HPDE6-E6E7 (cell line): ENCODE measurements around the gene ZNF862.
A peak's percentile ranks its signal among the peaks of the same experiment; 100 is the strongest.

Experiments used
- DNase-seq: peaks from one replicate; pipeline ENCODE4 v3.0.0; 2011; ENCODE audit warnings: missing footprints; ENCODE audit errors: extremely low spot score

The ZNF862 gene

GRCh38 chr7:149845257-149845980 lies 7.2 kb downstream of the ZNF862 start:
- DNase-seq, result no peak

- DNase-seq, result no peak
Observed at GRCh38 chr7:149846021-149846420, 7.8 kb downstream of the ZNF862 start.

GRCh38 chr7:149846436-149847046 lies 8.4 kb downstream of the ZNF862 start:
- DNase-seq, result no peak

- no peak for DNase-seq
Observed at GRCh38 chr7:149849174-149849573, 11.0 kb downstream of the ZNF862 start.

- no peak for DNase-seq
Observed at GRCh38 chr7:149850007-149850594, 11.9 kb downstream of the ZNF862 start.

- DNase-seq, result no peak
Observed at GRCh38 chr7:149850716-149851115, 12.5 kb downstream of the ZNF862 start.

- no peak for DNase-seq
Observed at GRCh38 chr7:149851449-149851848, 13.3 kb downstream of the ZNF862 start.

- DNase-seq, result no peak
Observed at GRCh38 chr7:149853157-149853556, 15.0 kb downstream of the ZNF862 start.

- DNase-seq, result peak; percentile 38
Observed at GRCh38 chr7:149854611-149855360, 16.6 kb downstream of the ZNF862 start.

GRCh38 chr7:149855361-149856305 lies 17.5 kb downstream of the ZNF862 start:
- no peak for DNase-seq

- no peak for DNase-seq
Observed at GRCh38 chr7:149856583-149856982, 18.4 kb downstream of the ZNF862 start.

GRCh38 chr7:149859369-149859768 lies 21.2 kb downstream of the ZNF862 start:
- no peak for DNase-seq

- no peak for DNase-seq
Observed at GRCh38 chr7:149859876-149860275, 21.7 kb downstream of the ZNF862 start.

- no peak for DNase-seq
Observed at GRCh38 chr7:149860821-149861727, 22.9 kb downstream of the ZNF862 start.

GRCh38 chr7:149861728-149862045 lies 23.5 kb downstream of the ZNF862 start:
- no peak for DNase-seq

GRCh38 chr7:149862156-149862555 lies 24.0 kb downstream of the ZNF862 start:
- DNase-seq, result no peak

GRCh38 chr7:149863500-149863899 lies 25.3 kb downstream of the ZNF862 start:
- no peak for DNase-seq

GRCh38 chr7:149864023-149864422 lies 25.8 kb downstream of the ZNF862 start:
- no peak for DNase-seq

- no peak for DNase-seq
Observed at GRCh38 chr7:149864751-149865150, 26.6 kb downstream of the ZNF862 start.

- DNase-seq, result no peak
Observed at GRCh38 chr7:149865437-149865836, 27.3 kb downstream of the ZNF862 start.
